ENCODE results near the gene THSD7A.

Gene THSD7A

DNA sequence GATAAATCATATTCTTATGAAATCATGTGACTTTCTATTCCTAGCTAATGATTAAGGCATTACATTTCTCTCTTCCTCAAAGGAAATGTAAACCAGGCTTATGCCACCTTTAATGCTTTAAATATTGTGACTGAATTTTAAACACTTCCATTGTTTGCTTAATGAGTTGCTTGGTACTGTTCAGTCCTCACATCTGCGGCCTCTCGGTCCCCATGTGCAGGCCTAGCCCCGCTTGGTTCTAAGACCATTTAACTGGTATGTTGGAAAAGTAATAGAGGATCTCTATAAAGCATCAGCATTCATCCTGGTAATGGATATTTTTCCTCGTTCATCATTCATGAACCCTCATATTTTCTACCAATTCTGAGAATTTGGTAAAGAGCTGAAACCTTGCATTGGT lies 27.4 kb downstream of the THSD7A start:
- TF ChIP-seq, protein P1, sequence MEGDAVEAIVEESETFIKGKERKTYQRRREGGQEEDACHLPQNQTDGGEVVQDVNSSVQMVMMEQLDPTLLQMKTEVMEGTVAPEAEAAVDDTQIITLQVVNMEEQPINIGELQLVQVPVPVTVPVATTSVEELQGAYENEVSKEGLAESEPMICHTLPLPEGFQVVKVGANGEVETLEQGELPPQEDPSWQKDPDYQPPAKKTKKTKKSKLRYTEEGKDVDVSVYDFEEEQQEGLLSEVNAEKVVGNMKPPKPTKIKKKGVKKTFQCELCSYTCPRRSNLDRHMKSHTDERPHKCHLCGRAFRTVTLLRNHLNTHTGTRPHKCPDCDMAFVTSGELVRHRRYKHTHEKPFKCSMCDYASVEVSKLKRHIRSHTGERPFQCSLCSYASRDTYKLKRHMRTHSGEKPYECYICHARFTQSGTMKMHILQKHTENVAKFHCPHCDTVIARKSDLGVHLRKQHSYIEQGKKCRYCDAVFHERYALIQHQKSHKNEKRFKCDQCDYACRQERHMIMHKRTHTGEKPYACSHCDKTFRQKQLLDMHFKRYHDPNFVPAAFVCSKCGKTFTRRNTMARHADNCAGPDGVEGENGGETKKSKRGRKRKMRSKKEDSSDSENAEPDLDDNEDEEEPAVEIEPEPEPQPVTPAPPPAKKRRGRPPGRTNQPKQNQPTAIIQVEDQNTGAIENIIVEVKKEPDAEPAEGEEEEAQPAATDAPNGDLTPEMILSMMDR (IDR thresholded peaks at IDR 0.05; ENCODE audit: borderline replicate concordance, control extremely low read depth, extremely low read depth, insufficient read depth, missing control alignments), result no peak
- DNase-seq (ENCODE audit: low spot score), result no peak
- in situ Hi-C loops (cut with MboI; ENCODE audit: low sequenced_read_pairs, unreplicated experiment), result no loop called here

DNA sequence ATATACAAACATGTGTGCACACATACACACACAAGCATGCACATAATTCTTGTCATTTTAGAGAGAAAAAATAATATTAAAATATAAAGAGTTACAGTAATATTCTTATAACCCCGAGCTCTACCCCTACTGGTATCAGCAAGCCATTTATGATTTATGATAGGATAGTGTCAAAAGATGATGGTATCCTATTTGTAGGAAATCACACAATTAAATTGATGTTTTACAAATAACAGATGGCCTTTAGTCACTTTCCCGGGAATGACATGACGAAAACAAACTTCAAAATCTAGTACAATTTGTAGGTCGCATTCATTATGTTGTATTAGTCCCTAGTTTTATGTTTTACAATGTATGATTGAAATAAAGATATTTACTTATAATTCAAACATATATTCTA lies 36.8 kb downstream of the THSD7A start:
- in situ Hi-C loops (cut with MboI; ENCODE audit: low sequenced_read_pairs, unreplicated experiment), result no loop called here
- DNase-seq (ENCODE audit: low spot score), result no peak
- TF ChIP-seq, protein P1 (IDR thresholded peaks at IDR 0.05; ENCODE audit: borderline replicate concordance, control extremely low read depth, extremely low read depth, insufficient read depth, missing control alignments), result no peak

DNA sequence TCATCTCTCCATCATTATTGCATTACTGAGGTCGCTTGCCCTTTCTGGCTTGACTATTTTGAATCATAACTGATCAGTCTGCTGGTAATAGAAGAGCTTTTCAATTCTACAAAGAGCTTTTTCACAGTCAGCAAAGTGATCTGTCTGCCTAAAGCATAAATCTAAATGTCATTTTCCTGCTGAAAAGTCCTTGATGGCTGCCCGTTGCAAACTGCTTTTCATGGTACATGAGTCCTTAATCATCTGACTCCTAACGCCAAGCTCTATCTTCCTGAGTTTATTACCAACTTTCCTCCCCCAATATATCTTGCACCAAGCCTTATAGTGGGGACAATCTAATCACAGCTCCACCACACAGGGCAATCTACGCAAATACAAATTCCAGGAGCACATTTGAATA lies 39.8 kb downstream of the THSD7A start:
- no peak for DNase-seq (ENCODE audit: low spot score)
- TF ChIP-seq, protein P1 (IDR thresholded peaks at IDR 0.05; ENCODE audit: borderline replicate concordance, control extremely low read depth, extremely low read depth, insufficient read depth, missing control alignments), result no peak
- in situ Hi-C loops (cut with MboI; ENCODE audit: low sequenced_read_pairs, unreplicated experiment), result no loop called here

DNA sequence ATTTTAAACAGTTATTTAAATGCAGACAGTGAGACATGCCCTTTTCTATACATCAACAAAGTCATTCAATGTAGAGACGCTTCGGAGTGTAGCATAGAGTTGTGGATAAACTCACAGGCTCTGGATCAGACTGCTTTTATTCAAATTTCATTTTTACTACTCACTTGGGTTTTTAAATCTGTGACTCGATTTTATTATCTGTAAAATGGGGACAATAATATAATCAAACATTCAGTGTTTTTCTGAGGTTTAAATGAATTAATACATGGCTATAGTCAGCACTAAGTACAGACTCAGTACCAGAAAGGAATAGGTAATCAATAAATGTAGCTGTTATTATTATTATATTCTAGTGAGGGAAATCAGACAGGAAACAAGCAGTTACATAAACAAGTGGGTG lies 43.4 kb downstream of the THSD7A start:
- in situ Hi-C loops (cut with MboI; ENCODE audit: low sequenced_read_pairs, unreplicated experiment), result no loop called here
- TF ChIP-seq, protein P1 (IDR thresholded peaks at IDR 0.05; ENCODE audit: borderline replicate concordance, control extremely low read depth, extremely low read depth, insufficient read depth, missing control alignments), result no peak
- no peak for DNase-seq (ENCODE audit: low spot score)

DNA sequence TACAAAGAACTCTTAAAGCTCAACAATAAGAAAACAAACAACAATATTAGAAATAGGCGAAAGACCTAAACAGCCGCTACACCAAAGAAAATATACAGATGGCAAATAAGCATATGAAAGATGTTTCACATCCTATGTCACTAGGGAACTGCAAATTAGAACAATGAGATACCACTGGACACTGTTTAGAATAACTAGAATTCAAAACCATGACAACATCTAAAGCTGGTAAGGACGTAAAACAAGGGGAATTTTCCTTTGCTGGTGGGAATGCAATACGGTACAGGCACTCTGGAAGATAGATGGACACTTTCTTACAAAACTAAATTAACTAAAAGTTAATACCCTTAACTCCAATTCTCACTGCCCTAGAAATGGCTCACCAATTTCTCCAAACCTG lies 44.5 kb downstream of the THSD7A start:
- DNase-seq (ENCODE audit: low spot score), result no peak
- in situ Hi-C loops (cut with MboI; ENCODE audit: low sequenced_read_pairs, unreplicated experiment), result no loop called here
- TF ChIP-seq, protein P1 (IDR thresholded peaks at IDR 0.05; ENCODE audit: borderline replicate concordance, control extremely low read depth, extremely low read depth, insufficient read depth, missing control alignments), result no peak

DNA sequence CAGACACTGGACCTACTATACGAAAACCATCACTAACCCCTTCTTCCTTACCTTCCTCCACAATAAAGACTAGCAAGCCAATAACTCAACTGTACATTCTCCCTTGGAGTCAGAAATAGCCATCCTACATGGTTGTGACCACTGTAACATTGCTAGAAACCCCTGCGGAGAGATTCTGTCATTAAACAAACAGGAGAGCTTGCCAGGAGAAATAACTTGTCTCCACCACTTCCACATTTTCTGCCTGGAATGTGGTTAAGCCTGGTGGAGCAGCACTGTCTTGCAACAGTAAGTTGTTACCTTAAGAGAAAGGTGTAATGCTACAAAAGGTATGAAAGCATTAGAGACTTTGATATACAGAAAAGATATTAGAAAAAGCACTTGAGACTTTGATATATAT lies 45.8 kb downstream of the THSD7A start:
- DNase-seq (ENCODE audit: low spot score), result no peak
- in situ Hi-C loops (cut with MboI; ENCODE audit: low sequenced_read_pairs, unreplicated experiment), result no loop called here
- TF ChIP-seq, protein P1 (IDR thresholded peaks at IDR 0.05; ENCODE audit: borderline replicate concordance, control extremely low read depth, extremely low read depth, insufficient read depth, missing control alignments), result no peak

All from GM13976 (cell line).